HG02759 (cell line): Measurements from ENCODE around the gene FCRLB.
"Not testable (repeated sequence)": the region's sequence is repeated elsewhere in the genome, so short reads cannot be mapped to it uniquely, and the experiment has no call there.

ENCODE experiments used
- ATAC-seq: cut with Tn5 transposase; IDR thresholded peaks from one replicate; pipeline ENCODE4 v1.9.1; 2021; ENCODE audit warnings: mild to moderate bottlenecking, moderate library complexity; ENCODE audit not compliant: unreplicated experiment

FCRLB gene

GRCh38 chr1:161718559-161719324, 2.6 kb upstream of the FCRLB start:
- peak; percentile 72 for ATAC-seq

GRCh38 chr1:161719325-161719611, 2.1 kb upstream of the FCRLB start:
- ATAC-seq, result peak; percentile 57

- ATAC-seq, result no peak
These were observed 922 bp upstream of the FCRLB start for GRCh38 chr1:161720422-161720821.

- ATAC-seq, result no peak
These were observed 497 bp downstream of the FCRLB start for GRCh38 chr1:161721738-161722343.

GRCh38 chr1:161722406-161722805, 1.1 kb downstream of the FCRLB start:
- ATAC-seq, result no peak

GRCh38 chr1:161723459-161724141, 2.3 kb downstream of the FCRLB start:
- no peak for ATAC-seq

GRCh38 chr1:161725258-161725907, 4.0 kb downstream of the FCRLB start:
- not testable (repeated sequence) for ATAC-seq

GRCh38 chr1:161725908-161726472, 4.6 kb downstream of the FCRLB start:
- peak; percentile 24 for ATAC-seq

- peak; percentile 63 for ATAC-seq
These were observed 5.3 kb downstream of the FCRLB start for GRCh38 chr1:161726473-161727255.

GRCh38 chr1:161727256-161727924, 6.0 kb downstream of the FCRLB start:
- peak; percentile 14 for ATAC-seq

- ATAC-seq, result no peak
These were observed 7.3 kb downstream of the FCRLB start for GRCh38 chr1:161728376-161729226.

GRCh38 chr1:161730050-161730564, 8.8 kb downstream of the FCRLB start:
- no peak for ATAC-seq

GRCh38 chr1:161731241-161731640, 9.9 kb downstream of the FCRLB start:
- no peak for ATAC-seq

- ATAC-seq, result no peak
These were observed 10.8 kb downstream of the FCRLB start for GRCh38 chr1:161731981-161732718.

- no peak for ATAC-seq
These were observed 12.2 kb downstream of the FCRLB start for GRCh38 chr1:161733526-161733925.

- no peak for ATAC-seq
These were observed 14.5 kb downstream of the FCRLB start for GRCh38 chr1:161735837-161736236.

- ATAC-seq, result no peak
These were observed 15.1 kb downstream of the FCRLB start for GRCh38 chr1:161736335-161736969.

GRCh38 chr1:161737625-161738024, 16.3 kb downstream of the FCRLB start:
- ATAC-seq, result no peak
